Eye (tissue), 1 donor: ENCODE results near the gene STARD13.
"Not testable (repeated sequence)": the region's sequence is repeated elsewhere in the genome, so short reads cannot be mapped to it uniquely, and the experiment has no call there.

Experiments used
- DNase-seq: peaks from one replicate; pipeline ENCODE4 v3.0.0-alpha.2; 2015

Gene STARD13

GRCh38 chr13:33249066-33249465, 36.5 kb downstream of the STARD13 start:
- no peak for DNase-seq

- no peak for DNase-seq
These were observed 39.9 kb downstream of the STARD13 start for GRCh38 chr13:33245505-33246158.

GRCh38 chr13:33244907-33245287, 40.7 kb downstream of the STARD13 start:
- DNase-seq, result no peak

- no peak for DNase-seq
These were observed 41.2 kb downstream of the STARD13 start for GRCh38 chr13:33244210-33244906.

GRCh38 chr13:33242984-33243617, 42.5 kb downstream of the STARD13 start:
- DNase-seq, result no peak

- DNase-seq, result not testable (repeated sequence)
These were observed 43.2 kb downstream of the STARD13 start for GRCh38 chr13:33242372-33242771.

- DNase-seq, result no peak
These were observed 49.5 kb downstream of the STARD13 start for GRCh38 chr13:33236021-33236420.

- no peak for DNase-seq
These were observed 50.0 kb downstream of the STARD13 start for GRCh38 chr13:33235564-33235963.

GRCh38 chr13:33235078-33235477, 50.5 kb downstream of the STARD13 start:
- no peak for DNase-seq

- no peak for DNase-seq
These were observed 52.0 kb downstream of the STARD13 start for GRCh38 chr13:33233547-33233946.

GRCh38 chr13:33232883-33233282, 52.7 kb downstream of the STARD13 start:
- DNase-seq, result no peak

GRCh38 chr13:33231339-33231738, 54.2 kb downstream of the STARD13 start:
- DNase-seq, result no peak

- DNase-seq, result no peak
These were observed 55.2 kb downstream of the STARD13 start for GRCh38 chr13:33230178-33230881.

GRCh38 chr13:33229446-33230177, 55.9 kb downstream of the STARD13 start:
- peak; percentile 86 for DNase-seq

GRCh38 chr13:33228648-33229445, 56.7 kb downstream of the STARD13 start:
- DNase-seq, result peak; percentile 79

GRCh38 chr13:33227927-33228647, 57.5 kb downstream of the STARD13 start:
- DNase-seq, result no peak

GRCh38 chr13:33224686-33225085, 60.9 kb downstream of the STARD13 start:
- no peak for DNase-seq

- no peak for DNase-seq
These were observed 61.4 kb downstream of the STARD13 start for GRCh38 chr13:33224191-33224590.

GRCh38 chr13:33219926-33220325, 65.6 kb downstream of the STARD13 start:
- DNase-seq, result no peak

GRCh38 chr13:33218426-33218825, 67.1 kb downstream of the STARD13 start:
- DNase-seq, result no peak

- no peak for DNase-seq
These were observed 67.5 kb downstream of the STARD13 start for GRCh38 chr13:33218020-33218419.
